ENCODE data around the gene MARK2. TPM values are rescaled to one million over a fixed set of nuclear protein-coding genes. Genes with fewer than 3 reads are reported as not detected.

MARK2 gene
- polyA plus RNA-seq, 12 donors: 15.8 to 37.4 (median 17.8) TPM; not detected in 1

Other genes starting within 250 kb of the MARK2 start
- gene PLAAT3, start 224.7 kb upstream of the MARK2 start, polyA plus RNA-seq (ENCODE audit: insufficient read length in 12 of 12): 10 to 100 TPM in 11 of 12 donors, not detected in 1; 17.4 to 50.0 (median 38.2) TPM
- 10 to 100 TPM in 11 of 12 donors, not detected in 1; 15.0 to 25.8 (median 17.8) TPM for gene ATL3, start 167.7 kb upstream of the MARK2 start, polyA plus RNA-seq (ENCODE audit: insufficient read length in 12 of 12)
- gene RTN3, start 157.6 kb upstream of the MARK2 start, polyA plus RNA-seq (ENCODE audit: insufficient read length in 12 of 12): 100 to 1,000 TPM in 1 of 12 donors, 10 to 100 TPM in 10, not detected in 1; 53.7 to 124 (median 63.1) TPM
- 10 to 100 TPM in 11 of 12 donors, not detected in 1; 22.7 to 38.7 (median 26.3) TPM for gene ZFTA, start 70.3 kb upstream of the MARK2 start, polyA plus RNA-seq (ENCODE audit: insufficient read length in 12 of 12)
- gene SPINDOC, start 25.7 kb upstream of the MARK2 start, polyA plus RNA-seq (ENCODE audit: insufficient read length in 12 of 12): 10 to 100 TPM in 11 of 12 donors, not detected in 1; 13.6 to 43.1 (median 21.0) TPM
- gene RCOR2, start 78.1 kb downstream of the MARK2 start, polyA plus RNA-seq (ENCODE audit: insufficient read length in 12 of 12): 10 to 100 TPM in 7 of 12 donors, 1 to 10 TPM in 4, not detected in 1; 8.2 to 14.9 (median 11.1) TPM
- gene NAA40, start 99.9 kb downstream of the MARK2 start, polyA plus RNA-seq (ENCODE audit: insufficient read length in 12 of 12): 10 to 100 TPM in 11 of 12 donors, not detected in 1; 14.8 to 26.6 (median 15.6) TPM
- gene COX8A, start 135.5 kb downstream of the MARK2 start, polyA plus RNA-seq (ENCODE audit: insufficient read length in 12 of 12): 100 to 1,000 TPM in 11 of 12 donors, not detected in 1; 131 to 249 (median 209) TPM
- gene OTUB1, start 147.3 kb downstream of the MARK2 start, polyA plus RNA-seq (ENCODE audit: insufficient read length in 12 of 12): 10 to 100 TPM in 11 of 12 donors, not detected in 1; 35.1 to 61.1 (median 48.4) TPM
- 1 to 10 TPM in 11 of 12 donors, not detected in 1; 1.8 to 8.4 (median 2.7) TPM for gene FLRT1, start 196.8 kb downstream of the MARK2 start, polyA plus RNA-seq (ENCODE audit: insufficient read length in 12 of 12)

All from muscle of arm (tissue), 12 donors.